Mucosa of rectum (tissue), 2 donors: ENCODE data around the gene ZNF385B.
"Not testable (repeated sequence)": the region's sequence is repeated elsewhere in the genome, so short reads cannot be mapped to it uniquely, and the experiment has no call there.

Experiments used
- H3K27ac ChIP-seq, 2 donors: one replicate each; pipeline ENCODE4 v1.7.0; 2013; ENCODE audit warnings: inconsistent platforms in 2 of 2, low read depth in 2 of 2, low read length in 2 of 2
- H3K27me3 ChIP-seq, 2 donors: one replicate each; pipeline ENCODE4 v1.7.0; 2013; ENCODE audit warnings: low read length in 2 of 2; ENCODE audit not compliant: control insufficient read depth in 2 of 2, insufficient read depth in 2 of 2
- H3K36me3 ChIP-seq, 2 donors: one replicate each; pipeline ENCODE4 v1.7.0; 2013; ENCODE audit warnings: low read length in 2 of 2; ENCODE audit not compliant: control insufficient read depth in 2 of 2, insufficient read depth in 2 of 2
- H3K4me1 ChIP-seq, 2 donors: one replicate each; pipeline ENCODE4 v1.7.0; 2013; ENCODE audit warnings: low read length in 2 of 2, mild to moderate bottlenecking in 1 of 2; ENCODE audit not compliant: control insufficient read depth in 2 of 2, insufficient read depth in 2 of 2
- H3K4me3 ChIP-seq, 2 donors: one replicate each; pipeline ENCODE4 v1.7.0; 2013; ENCODE audit warnings: low read length in 2 of 2
- H3K9ac ChIP-seq, 2 donors: one replicate each; pipeline ENCODE4 v1.7.0; 2013; ENCODE audit warnings: low read length in 2 of 2, low read depth in 1 of 2, mild to moderate bottlenecking in 1 of 2
- H3K9me3 ChIP-seq, 2 donors: one replicate each; pipeline ENCODE4 v1.7.0; 2013; ENCODE audit warnings: low read length in 2 of 2; ENCODE audit not compliant: control insufficient read depth in 2 of 2
- donor health status: healthy.
- donor health status: Normal muscosa, but diverticular disease.

ZNF385B gene

GRCh38 chr2:179467960-179468359, 393.5 kb downstream of the ZNF385B start:
- H3K27ac ChIP-seq = no peak overlapping the region
- H3K9ac ChIP-seq = no peak overlapping the region
- H3K27me3 ChIP-seq = no peaks in the 10 kb centered on the region
- no peaks in the 10 kb centered on the region for H3K4me1 ChIP-seq
- H3K9me3 ChIP-seq = no peaks in the 10 kb centered on the region
- H3K36me3 ChIP-seq = no peaks in the 10 kb centered on the region
- no peak overlapping the region for H3K4me3 ChIP-seq

DNA sequence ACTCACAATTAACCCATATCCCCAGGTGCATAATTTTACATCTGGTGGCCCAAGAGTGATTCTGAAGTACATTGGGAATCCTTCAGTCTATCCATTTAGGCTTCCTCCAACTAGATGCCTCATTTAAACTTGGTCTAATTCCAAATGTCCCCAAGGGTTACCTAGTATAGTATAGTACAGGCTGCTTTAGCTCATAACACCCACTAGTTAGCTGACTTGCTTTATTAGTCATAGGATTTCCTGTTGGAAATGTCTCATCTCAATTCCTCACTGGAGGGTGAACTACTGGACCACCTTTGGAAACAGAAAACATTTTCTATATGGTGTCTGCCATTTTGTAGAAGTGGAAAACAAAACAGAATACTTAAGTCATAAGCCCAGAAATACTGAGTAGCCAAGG, 394.3 kb downstream of the ZNF385B start:
- Histone ChIP-seq H3K36me3 (no peaks in the 10 kb centered on the region), H3K9ac (no peak overlapping the region), H3K27ac (no peak overlapping the region), H3K4me1 (no peaks in the 10 kb centered on the region), H3K4me3 (no peak overlapping the region), H3K9me3 (no peaks in the 10 kb centered on the region), H3K27me3 (no peaks in the 10 kb centered on the region)

- Histone ChIP-seq H3K9me3 (no peaks in the 10 kb centered on the region), H3K4me1 (no peaks in the 10 kb centered on the region), H3K36me3 (no peaks in the 10 kb centered on the region), H3K4me3 (no peak overlapping the region), H3K27ac (no peak overlapping the region), H3K9ac (no peak overlapping the region), H3K27me3 (no peaks in the 10 kb centered on the region)
Measured at GRCh38 chr2:179461420-179461819, 400.0 kb downstream of the ZNF385B start.

DNA sequence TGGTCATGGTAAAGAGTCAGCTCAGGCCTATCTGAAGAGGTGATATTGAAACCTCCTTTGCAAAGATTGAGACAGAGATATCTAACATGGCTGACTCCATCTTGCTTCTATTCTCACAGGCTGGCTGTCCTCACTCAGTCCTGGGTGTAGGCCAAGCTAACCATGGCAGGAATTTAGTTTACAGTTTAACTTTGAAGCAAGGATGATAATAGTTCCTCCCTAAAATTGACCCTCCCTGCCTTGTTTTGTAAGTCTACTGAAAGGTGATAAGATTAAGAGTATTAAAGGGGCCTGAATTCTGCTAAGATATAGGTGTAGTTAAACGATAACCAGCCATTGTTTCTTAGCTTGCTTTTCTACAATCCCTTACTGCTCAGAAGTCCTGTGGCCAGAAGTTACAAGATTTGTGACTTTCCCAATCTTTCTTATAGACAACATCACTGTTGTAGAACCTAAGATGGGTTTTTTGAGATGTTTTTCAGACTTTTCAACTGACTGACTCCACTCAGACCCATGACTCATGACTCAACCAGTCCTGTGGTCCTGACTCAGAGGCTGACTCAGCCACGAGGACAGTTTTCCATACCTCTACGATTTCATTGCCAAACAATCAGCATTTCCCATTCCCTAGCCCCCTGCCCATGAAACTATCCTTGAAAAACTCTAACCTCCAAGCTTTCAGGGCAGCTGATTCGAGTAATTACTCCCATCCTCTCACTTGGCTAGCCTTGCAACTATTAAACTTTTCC, 401.1 kb downstream of the ZNF385B start:
- Histone ChIP-seq H3K9me3 (no peaks in the 10 kb centered on the region), H3K36me3 (no peaks in the 10 kb centered on the region), H3K27me3 (no peaks in the 10 kb centered on the region), H3K9ac (no peak overlapping the region), H3K4me1 (no peaks in the 10 kb centered on the region), H3K4me3 (no peak overlapping the region), H3K27ac (no peak overlapping the region)

DNA sequence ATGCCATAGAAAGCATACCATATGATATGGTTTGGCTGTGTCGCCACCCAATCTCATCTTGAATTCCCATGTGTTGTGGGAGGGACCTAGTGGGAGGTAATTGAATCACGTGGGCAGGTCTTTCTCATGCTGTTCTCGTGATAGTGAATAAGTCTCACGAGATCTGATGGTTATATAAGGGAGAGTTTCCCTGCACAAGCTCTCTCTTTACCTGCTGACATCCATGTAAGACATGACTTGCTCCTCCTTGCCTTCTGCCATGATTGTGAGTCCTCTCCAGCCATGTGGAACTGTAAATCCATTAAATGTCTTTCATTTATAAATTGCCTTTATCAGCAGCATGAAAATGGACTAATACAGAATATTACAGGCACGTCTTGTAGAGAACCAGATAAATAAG, 403.3 kb downstream of the ZNF385B start:
- not testable (repeated sequence) for H3K27me3 ChIP-seq, H3K9ac ChIP-seq

GRCh38 chr2:179455824-179456223, 405.6 kb downstream of the ZNF385B start:
- Histone ChIP-seq H3K4me3 (no peak overlapping the region), H3K9me3 (no peaks in the 10 kb centered on the region), H3K27ac (no peak overlapping the region), H3K36me3 (no peaks in the 10 kb centered on the region), H3K4me1 (no peaks in the 10 kb centered on the region), H3K9ac (no peak overlapping the region), H3K27me3 (no peaks in the 10 kb centered on the region)

More for the DNA sequence above, 403.3 kb downstream of the ZNF385B start:
- H3K36me3 ChIP-seq, H3K4me1 ChIP-seq, H3K27ac ChIP-seq, H3K4me3 ChIP-seq, H3K9me3 ChIP-seq: not testable (repeated sequence)

DNA sequence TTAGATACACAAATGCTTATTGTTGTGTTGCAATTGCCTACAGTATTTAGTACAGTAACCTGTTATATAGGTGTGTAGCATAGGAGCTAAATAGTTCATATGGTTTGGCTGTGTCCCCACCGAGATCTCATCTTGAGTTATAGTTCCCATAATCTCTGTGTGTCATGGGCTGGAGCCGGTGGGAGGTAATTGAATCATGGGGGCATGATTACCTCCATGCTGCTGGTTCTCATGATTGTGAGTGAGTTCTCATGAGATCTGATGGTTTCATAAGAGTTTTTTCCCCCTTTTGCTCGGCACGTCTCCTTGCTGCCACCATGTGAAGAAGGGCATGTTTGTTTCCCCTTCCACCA, 406.3 kb downstream of the ZNF385B start:
- no peaks in the 10 kb centered on the region for H3K27me3 ChIP-seq
- H3K9ac ChIP-seq = no peak overlapping the region
- H3K4me3 ChIP-seq = no peak overlapping the region
- H3K36me3 ChIP-seq = no peaks in the 10 kb centered on the region
- no peak overlapping the region for H3K27ac ChIP-seq
- no peaks in the 10 kb centered on the region for H3K9me3 ChIP-seq
- no peaks in the 10 kb centered on the region for H3K4me1 ChIP-seq

DNA sequence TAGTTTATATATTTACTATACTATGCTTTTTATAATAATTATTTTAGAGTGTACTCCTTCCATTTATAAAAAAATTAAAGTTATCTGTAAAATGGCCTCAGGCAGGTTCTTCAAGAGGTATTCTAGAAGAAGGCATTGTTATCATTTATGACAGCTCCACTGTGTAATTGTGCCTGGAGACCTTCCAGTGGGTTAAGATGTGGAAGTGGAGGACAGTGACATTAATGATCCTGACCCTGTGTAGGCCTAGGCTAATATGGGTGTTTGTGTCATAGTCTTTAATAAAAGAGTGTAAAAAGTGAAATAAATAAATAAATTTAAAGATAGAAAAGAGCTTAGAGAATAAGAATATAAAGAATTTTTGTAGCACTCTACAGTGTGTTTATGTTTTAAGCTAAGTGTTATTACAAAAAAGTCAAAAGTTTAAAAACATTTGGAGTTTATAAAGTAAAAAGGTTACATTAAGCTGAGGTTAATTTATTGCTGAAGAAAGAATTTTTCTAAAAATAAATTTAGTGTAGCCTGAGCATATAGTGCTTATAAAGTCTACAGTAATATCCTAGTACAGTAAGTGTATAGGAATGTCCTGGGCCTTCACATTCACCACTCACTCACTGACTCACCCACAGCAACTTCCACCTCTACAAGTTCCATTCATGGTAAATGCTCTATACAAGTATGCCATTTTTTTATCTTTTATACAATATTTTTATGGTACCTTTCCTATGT, 406.8 kb downstream of the ZNF385B start:
- Histone ChIP-seq H3K36me3 (no peaks in the 10 kb centered on the region), H3K9ac (no peak overlapping the region), H3K4me3 (no peak overlapping the region), H3K9me3 (no peaks in the 10 kb centered on the region), H3K4me1 (no peaks in the 10 kb centered on the region), H3K27ac (no peak overlapping the region), H3K27me3 (no peaks in the 10 kb centered on the region)

GRCh38 chr2:179449010-179449409, 412.4 kb downstream of the ZNF385B start:
- H3K9ac ChIP-seq = no peak overlapping the region
- H3K9me3 ChIP-seq = no peaks in the 10 kb centered on the region

DNA sequence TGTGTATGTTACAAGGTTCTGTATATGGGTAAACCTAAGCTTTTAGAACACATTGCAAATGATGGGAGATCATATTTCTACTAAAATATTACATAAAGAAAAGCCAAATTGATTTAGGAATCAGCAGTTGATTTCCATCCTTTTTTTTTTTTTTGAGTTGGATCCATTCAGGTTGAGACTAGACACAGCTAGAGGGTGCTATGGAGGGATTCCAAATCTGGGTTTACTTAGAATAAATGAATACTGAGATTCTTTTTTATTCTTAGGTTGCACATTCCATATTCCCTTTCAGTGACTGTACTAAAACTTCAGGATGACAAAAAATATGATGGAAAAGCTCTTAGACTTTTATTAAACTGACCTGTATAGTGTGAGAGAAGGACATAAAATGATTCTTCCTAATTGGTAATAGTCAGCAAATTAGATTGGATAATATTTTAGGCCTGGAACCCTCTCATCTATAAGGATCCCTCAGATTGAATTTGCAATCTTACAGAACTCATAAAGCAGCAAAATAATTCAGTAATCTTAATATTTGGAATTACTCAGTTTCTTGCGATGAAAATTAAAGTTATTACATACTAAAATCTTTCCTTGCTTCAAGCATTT, 413.5 kb downstream of the ZNF385B start:
- Histone ChIP-seq H3K27ac (no peak overlapping the region), H3K9me3 (no peaks in the 10 kb centered on the region)

More at GRCh38 chr2:179449010-179449409, 412.4 kb downstream of the ZNF385B start:
- Histone ChIP-seq H3K27me3 (no peaks in the 10 kb centered on the region), H3K36me3 (no peaks in the 10 kb centered on the region), H3K4me3 (no peak overlapping the region), H3K4me1 (no peaks in the 10 kb centered on the region), H3K27ac (no peak overlapping the region)

More for the DNA sequence above, 413.5 kb downstream of the ZNF385B start:
- H3K9ac ChIP-seq = no peak overlapping the region
- no peaks in the 10 kb centered on the region for H3K27me3 ChIP-seq
- H3K4me3 ChIP-seq = no peak overlapping the region
- H3K36me3 ChIP-seq = no peaks in the 10 kb centered on the region
- no peaks in the 10 kb centered on the region for H3K4me1 ChIP-seq
